ENCODE data around the gene CKAP4.
A peak's percentile ranks its signal among the peaks of the same experiment; 100 is the strongest.
"Not testable (repeated sequence)": the region's sequence is repeated elsewhere in the genome, so short reads cannot be mapped to it uniquely, and the experiment has no call there.

The CKAP4 gene

DNA sequence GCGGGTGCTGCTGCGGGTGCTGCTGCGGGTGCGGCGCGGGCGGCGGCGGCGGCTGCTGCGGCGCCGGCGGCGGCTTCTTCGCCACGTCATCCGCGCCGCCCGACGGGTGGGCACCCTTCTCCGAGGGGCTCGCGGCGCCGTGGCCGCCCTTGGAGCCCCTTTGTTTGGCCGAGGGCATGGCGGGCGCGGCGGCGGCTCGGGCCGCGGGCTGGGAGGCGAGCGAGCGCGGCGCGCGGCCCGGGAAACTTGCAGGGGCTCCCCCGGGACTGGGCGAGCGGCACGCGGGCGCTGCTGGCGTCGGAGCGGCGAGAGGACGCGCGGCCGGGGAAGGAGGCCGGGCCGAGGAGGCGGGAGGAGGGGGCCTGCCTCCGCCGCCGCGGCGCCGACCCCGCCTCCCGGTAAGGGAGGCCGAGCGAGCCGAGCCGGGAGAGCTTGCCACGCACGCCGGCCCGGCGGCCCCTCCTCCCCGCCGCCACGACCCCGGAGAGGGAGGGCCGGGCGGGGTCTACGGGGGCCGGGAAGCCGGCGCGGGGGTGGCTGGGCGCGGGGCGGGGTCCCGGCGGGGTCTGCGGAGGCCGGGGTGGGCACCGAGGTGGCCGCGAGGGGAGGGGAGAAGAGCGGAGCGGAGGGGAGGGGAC is at the start of gene CKAP4:
Gene CKAP4 (minus strand): TSS at position 347 of the 638 bp plus-strand sequence. CDS start 169 bp downstream, at position 178.
- DNase-seq (ENCODE audit: low spot score): peak; percentile 93

- DNase-seq (ENCODE audit: low spot score): no peak
These were observed 49.3 kb upstream of the CKAP4 start for GRCh38 chr12:106297075-106297474.

- DNase-seq (ENCODE audit: low spot score): no peak
These were observed 48.5 kb upstream of the CKAP4 start for GRCh38 chr12:106296179-106296877.

DNA sequence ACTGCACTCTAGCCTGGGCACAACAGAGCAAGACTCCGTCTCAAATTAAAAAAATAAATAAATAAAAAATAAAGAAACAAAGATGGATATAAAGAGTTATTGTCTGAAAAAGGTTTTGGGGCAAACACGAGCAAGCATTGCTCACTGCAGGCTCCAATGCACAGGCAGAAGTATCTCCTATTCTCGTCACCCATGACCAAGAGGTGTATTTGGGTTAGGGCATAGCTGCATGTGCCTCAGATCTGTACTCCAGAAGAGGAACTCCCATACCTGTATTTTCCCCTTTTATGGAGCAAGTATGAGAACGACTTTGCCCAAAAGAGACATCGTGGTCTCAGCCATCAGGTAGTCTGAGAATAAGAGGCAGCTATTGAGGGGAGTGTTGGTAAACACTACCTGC is 44.5 kb upstream of the CKAP4 start:
- DNase-seq (ENCODE audit: low spot score): no peak

DNA sequence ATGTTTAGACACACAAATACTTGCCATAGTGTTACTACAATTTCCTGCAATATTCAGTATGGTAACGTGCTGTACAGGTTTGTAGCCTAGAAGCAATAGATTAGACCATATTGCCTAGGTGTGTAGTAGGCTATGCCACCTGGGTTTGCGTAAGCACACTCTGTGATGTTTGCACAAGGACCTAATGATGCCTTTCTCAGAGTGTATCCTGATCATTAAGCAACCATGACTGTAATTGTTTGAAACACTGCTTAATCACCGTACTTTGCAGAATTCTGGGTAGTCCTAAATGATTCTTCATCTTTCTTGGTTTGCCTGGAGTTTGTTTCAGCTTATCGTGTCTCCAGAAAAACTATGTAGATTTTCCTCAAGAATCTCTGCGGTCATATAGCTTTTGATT is 43.5 kb upstream of the CKAP4 start:
- DNase-seq (ENCODE audit: low spot score): no peak

- DNase-seq (ENCODE audit: low spot score): no peak
These were observed 42.8 kb upstream of the CKAP4 start for GRCh38 chr12:106290666-106291065.

GRCh38 chr12:106289196-106289681 is 41.4 kb upstream of the CKAP4 start:
- no peak for DNase-seq (ENCODE audit: low spot score)

GRCh38 chr12:106288494-106289195 is 40.8 kb upstream of the CKAP4 start:
- DNase-seq (ENCODE audit: low spot score): no peak

GRCh38 chr12:106288101-106288493 is 40.3 kb upstream of the CKAP4 start:
- DNase-seq (ENCODE audit: low spot score): no peak

GRCh38 chr12:106287364-106287763 is 39.5 kb upstream of the CKAP4 start:
- no peak for DNase-seq (ENCODE audit: low spot score)

DNA sequence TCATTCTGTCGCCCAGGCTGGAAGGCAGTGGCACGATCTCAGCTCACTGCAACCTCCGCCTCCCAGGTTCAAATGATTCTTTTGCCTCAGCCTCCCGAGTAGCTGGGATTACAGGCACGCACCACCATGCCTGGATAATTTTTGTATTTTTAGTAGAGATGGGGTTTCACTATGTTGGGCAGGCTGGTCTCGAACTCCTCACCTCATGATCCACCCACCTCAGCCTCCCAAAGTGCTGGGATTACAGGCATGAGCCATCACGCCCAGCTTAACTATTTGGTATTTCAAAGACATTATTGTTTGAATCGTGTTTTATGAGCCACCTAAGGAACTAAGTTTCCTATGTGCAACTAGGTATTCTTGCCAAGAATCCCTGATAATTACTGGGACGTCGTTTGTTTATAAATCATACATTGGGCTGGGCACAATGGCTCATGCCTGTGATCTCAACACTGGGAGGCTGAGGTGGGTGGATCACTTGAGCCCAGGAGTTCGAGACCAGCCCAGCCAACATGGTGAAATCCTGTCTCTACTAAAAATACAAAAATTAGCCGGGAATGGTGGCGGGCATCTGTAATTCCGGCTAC is 38.8 kb upstream of the CKAP4 start:
- not testable (repeated sequence) for DNase-seq (ENCODE audit: low spot score)

DNA sequence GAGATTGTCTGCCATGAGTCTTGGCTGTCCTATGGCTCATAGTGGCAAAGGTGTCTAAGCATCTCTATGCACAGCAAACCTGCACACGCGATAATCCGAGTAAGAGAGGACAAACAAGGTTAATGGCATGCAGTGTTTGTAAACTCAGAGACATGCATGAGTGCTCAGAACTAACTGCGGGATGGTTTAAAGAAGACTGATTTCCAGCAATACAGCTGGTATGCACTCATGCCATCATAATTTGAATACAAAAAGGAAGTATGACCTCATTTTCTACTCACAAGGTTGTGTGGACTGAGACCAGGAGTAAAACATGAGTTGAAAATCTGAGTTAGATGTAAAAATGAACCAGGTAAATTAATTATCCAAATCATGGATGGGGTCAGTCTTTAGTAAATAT is 38.2 kb upstream of the CKAP4 start:
- DNase-seq (ENCODE audit: low spot score): no peak

GRCh38 chr12:106284358-106285105 is 36.7 kb upstream of the CKAP4 start:
- no peak for DNase-seq (ENCODE audit: low spot score)

- peak; percentile 77 for DNase-seq (ENCODE audit: low spot score)
These were observed 34.8 kb upstream of the CKAP4 start for GRCh38 chr12:106282457-106283097.

- DNase-seq (ENCODE audit: low spot score): no peak
These were observed 34.0 kb upstream of the CKAP4 start for GRCh38 chr12:106281804-106282203.

- DNase-seq (ENCODE audit: low spot score): no peak
These were observed 33.4 kb upstream of the CKAP4 start for GRCh38 chr12:106281056-106281782.

DNA sequence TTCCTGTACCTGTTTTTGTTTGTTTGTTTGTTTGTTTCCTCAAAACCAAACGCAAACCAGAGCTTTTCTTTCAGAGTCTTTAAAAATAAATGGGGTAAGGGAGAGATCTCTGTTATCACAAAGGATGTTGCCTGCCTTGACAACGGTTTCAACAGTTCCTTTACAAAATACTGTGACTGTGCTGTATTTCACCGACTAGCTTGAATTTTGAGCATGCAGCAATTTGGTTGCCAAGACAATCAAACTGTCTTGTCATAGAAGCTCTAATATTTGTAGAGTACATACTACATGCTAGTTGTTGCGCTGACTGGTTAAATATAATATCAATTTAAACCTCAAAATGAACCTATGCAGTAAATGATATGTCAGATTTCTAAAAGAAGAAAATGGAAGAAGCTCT is 32.3 kb upstream of the CKAP4 start:
- DNase-seq (ENCODE audit: low spot score): no peak

DNA sequence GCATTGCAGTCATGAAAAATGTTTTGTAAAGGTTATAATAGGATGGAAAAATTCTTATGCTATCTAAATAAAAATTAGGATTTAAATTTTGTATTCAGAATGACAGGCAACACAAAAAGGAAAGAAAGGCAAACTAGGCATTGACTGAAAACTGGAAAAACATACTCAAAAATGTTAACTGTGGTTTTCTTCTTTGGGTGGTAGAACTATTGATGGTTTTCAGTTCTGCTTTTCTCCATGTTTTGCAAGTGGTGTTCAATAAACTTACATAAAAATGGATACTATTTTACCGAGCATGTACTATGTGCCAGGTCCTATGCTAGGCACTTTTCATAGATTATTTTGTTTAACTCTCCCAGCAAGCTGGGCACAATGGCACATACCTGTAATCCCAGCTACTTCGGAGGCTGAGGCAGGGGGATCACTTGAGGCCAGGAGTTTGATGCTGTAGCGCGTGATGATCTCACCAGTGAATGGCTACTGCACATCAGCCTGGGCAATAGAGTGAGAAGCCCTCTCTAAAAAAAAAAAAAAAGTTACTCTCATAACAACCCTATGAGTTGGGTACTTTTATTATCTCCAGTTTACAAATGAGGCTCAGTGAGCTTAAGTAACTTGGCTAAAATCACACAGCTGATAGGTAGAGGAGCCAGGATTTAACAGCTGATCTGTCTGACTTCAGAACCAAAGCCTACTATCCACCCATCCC is 28.4 kb upstream of the CKAP4 start:
- no peak for DNase-seq (ENCODE audit: low spot score)

- no peak for DNase-seq (ENCODE audit: low spot score)
These were observed 27.6 kb upstream of the CKAP4 start for GRCh38 chr12:106275458-106275857.

- no peak for DNase-seq (ENCODE audit: low spot score)
These were observed 26.8 kb upstream of the CKAP4 start for GRCh38 chr12:106274575-106275121.

Measured in iPS-NIHi11 (cell line).